COLO668 (cell line): Measurements from ENCODE around the gene PNKP.

ENCODE experiments used
- DNase-seq: peaks from one replicate; lab custom pipeline; 2025; ENCODE audit not compliant: unreplicated experiment; lab: John Stamatoyannopoulos, UW

The PNKP gene

DNA sequence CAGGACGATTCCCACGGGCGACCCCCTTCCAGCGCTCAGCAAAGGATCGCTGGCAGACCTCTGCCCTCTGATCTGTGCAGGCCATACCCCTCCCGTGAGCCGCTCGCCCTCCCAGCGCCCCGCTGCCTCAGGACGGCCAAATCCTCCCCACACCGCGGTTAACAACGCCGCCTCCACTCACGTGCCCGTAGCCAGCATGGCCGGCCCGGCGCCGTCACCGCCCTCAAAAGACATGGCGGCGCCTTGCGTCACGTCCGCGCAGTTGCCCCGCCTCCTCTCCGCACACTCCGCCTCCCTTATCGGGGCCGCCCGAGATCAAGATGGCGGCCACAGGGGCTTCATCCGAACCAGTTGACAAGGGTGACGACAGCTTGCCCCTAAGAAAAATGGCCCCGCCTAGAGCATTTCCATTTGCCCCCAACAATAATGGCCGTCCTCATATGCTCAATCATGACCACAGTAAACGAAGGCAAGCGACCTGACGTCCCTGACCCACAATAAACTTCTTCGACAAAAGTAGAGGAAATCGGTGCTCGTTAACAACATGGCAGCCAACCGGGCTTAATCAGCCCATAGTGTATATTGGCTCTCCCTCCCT is 9.1 kb upstream of the PNKP start:
- DNase-seq, result peak; percentile 97

DNA sequence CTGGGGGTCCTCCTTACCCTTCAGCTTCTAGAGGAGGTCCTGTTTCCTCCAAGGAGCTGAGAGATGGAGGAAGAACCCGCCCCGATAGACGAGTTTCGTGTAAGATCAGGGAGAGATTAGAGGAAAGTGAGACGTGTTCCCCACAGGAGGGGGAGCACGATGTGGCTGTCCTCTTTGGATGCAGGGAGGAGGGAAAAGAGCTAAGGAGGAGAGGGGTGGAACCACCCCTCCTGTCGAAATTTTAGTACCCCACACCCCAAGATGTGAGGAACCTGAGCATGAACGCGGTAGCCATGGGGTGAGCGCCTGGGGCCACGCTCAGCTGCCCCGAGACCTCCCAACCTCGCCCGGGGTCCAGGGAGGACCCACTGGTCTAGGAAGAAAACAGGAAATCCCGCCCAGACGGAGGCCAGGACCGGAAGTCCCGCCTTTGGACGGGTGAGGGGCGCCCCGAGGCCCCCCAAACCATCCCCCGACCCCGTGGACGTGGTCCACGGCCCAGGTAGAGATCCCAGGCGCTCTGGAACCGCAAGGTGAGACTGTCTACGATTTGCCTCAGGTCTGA is 8.6 kb upstream of the PNKP start:
- peak; percentile 35 for DNase-seq

DNA sequence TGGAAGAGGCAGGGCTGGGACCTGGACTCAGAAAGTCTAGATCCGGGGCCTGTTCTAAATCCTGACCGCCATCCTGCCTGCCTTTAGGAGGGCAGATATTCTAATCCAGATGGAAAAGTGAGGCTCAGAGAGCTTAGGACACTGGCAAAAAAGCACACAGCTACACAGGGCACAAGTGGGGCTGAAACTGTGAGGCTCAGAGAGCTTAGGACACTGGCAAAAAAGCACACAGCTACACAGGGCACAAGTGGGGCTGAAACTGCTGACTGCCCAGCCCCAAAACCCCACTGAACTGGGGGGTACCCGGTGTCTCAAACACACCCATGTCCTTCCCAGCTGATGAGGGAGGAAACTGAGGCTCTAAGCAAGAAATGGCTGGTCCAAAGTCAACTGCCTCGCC is 7.8 kb upstream of the PNKP start:
- DNase-seq, result no peak

DNA sequence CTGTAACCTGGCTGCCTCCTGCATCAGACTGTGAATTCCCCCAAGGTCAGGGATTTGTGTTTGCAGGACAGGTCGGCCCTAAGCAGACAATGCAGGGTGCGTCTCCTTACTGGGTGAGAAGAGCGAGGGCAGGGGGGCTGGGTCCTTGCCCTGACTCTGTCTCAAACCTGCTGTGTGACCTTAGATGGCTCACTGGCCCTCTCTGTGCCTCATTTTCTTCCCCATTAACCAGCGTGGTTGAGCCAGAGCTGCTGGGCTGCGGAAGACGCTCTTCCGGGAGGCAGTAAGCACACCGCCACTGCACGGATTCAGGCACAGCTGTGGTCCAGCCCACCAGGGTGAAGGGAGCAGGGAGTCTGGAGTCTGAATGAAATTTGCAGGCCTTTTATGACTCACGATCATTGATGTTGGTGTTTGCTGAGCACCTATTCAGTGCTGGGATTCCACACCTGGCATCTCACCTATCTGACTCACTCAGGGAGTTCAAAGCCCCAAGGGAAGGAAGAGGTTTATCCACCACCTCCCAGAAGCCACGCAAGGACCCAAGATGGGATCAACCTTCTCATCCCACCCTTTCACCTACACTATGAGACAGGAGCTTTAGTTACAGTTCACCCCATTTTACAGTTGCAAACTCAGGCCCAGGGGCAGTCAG is 7.3 kb upstream of the PNKP start:
- DNase-seq, result no peak

DNA sequence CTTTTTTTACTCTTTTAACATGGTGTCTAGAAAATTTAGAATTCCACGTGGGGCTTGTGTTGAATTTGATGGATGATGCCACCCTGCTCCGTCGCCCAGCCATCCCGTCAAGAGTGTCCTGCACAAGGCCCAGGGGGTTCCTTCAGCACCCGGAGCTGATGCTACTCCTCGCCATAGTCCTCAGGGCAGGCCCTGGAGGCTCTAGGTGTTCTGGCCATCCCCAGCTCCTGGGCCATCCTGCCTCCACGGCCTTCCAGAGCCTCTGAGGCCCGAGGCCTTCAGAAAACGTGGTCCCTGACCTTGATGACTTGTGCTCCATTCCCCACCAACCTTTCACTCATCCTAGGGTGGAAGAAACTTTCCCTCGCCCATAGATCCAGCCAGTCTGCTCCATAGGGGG is 6.5 kb upstream of the PNKP start:
- DNase-seq, result no peak

DNA sequence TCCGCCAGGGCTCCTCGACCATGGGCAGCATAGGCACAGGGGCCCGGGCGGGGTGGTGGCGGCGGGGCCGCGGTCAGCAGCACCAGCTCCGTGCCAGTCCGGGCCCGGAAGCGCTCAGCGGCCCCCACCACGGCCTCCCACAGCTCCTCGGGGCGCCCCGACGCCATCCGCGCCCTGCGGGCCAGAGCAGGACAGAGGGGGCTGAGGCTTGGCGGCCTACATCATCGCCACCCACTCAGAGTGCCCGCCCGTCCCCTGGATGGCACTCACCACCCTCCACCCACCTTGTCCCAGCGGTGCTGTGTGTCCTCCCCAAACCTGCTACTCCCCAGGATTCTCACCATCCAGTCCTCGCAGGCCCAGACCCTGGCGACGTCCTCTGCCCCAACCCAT is 5.7 kb upstream of the PNKP start:
- no peak for DNase-seq

DNA sequence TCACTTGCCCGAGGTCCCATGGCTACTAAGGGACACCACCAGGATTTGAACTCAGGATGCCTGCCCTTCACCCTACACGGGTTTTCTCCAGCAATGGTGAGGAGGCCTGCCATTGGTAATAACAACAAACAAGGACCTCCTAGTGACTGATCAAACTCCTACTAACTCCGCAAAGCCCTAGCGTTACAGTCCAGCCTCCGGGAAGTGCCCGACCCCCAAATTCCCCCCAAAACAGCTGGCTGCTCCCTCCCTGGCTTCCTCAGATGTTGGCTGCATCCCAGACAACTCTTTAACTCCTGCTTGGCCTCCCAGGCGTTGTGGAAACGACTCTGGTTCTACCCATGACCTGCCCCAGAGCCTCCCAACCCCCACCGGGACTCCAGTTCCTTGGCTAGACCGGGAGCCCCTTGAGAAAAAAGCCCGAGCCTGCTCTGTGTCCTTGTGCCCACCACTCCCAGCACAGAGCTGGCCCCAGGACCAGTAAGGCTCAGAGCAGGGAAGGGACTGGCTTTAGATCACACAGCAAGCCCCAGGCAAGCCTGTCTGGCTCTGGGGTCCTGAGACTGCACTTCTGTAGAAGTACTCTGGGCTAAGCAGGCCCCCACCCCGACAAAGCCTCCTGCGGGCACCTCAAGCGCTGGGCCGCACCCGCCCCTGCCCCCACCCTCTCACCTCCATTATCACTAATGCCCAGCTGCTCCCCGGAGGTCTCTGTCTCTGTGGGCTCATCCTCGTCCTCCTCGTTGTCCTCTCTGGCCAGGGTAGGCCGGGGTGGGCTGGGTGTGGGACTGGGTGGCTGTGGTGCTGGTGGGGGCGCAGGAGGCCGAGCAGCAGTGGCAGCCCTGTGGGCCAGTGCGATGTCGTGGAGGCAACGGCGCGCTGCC is 5.1 kb upstream of the PNKP start:
- no peak for DNase-seq

DNA sequence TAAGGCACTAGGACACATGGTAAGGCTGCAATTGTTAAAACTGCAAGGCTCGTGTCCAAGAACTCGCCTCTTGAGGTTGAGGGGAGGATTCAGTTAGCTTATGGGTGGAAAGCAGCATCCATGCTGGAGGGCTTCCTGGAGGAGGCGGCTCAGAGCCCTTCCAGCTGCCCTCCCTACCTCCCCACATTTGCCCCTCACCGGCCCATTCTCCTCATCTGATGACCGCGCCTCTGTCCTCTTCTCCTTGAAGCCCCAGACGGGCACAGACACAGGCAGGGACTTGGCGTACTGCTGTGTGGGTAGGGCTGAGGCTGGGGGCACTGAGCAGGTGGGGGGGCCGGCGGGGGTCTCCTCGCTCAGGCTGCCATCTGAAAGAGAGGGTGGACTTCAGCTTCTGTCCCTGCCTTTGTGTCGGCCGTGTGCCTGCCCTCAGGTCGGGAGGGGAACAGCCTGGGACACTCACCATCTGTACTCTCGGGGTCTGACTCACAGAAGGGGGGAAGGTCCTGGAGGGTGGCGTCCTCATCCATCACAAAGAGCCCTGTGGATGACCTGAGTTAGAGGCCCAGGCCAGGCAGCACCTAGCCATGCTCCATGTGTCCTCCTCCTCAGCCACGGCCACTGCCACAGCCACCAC is 4.1 kb upstream of the PNKP start:
- DNase-seq, result no peak

DNA sequence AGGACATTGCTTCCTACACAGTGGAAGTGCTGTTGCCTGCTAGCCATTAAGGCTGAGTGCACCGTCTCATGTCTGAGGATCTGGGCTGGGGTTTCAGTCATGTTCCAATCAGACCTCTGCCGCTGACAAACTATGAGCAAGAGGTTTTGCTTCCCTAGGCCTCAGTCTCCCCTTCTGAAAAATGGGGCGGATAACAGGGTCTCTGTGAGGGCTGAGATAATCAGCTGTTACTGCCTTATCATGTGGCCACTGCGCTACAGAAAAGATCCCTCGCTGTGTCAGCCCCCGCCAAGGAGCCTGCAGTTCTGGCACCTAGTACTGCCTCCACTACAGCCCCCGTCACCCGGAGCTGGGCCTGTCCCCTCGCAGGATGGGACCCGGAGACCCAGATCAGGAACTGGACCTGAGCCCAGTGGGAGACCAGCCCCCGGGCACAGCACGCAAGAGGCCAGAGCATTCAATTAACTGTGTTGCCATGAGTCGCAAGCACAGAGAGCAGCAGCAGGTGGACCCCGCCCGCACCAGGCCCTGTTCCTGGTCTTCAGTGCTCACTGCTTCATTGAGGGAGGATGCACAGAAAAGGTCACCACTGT is 3.0 kb upstream of the PNKP start:
- DNase-seq, result peak; percentile 15

DNA sequence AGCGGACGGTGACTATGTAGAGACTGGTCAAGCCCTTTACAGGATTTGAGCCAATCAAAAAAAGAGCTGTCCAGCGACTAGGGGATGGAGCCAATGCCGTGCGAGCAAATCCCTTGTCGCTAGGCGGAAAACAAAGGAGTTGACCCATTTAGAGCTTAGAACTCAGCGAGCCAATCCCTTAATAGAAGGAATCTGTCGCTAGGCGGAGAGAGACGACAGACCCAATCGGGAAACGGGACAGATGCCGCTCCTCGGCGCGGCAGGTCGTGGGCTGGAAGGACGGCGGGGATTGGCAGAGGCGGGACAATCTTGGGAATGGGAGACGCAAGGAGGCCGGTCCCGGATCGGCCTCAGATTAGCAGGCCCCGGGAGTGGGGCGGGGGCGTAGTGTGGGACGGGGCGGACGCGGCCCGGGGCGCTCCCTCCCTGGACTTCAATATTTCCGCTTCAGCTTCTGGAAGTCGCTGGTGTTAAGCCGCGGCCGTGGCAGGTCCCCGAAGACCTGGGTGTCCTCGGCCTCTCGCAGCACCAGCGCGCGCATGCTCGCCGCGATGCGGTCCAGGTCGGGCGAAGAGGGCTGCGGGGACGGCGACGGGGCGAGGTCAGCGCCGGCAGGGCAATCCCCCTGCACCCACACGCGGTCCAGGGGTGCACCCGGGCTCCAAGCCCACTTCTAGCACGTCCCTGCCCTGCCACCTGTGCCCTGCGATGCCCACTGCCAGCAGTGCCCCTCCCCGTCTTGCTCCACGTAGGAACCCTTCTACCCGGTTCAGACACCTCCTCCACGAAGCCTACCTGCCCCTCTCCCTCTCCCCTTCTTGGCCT is 2.3 kb upstream of the PNKP start:
- peak; percentile 98 for DNase-seq

DNA sequence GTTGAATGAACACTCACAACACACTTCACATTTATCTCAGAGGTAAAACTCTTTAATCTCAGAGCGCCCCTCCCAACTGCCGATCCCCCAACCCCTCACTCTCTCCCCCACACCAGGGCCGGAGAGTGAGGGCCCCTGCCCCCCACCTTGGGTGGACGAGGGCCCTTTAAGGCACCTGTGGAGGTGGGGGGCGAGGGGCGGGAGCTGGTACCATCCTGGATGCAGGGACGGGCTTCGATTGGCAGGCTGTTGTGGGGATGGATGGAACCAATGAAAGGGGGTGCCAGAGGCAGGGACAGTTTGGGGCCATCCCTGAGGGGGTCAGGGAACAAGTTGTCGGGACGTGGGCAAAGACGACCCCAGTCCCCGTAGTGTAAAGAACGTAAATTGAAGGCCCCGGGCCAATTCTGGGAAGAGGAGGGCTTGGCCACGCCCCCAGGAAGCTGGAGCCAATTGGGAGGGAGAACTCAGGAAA is 1.7 kb upstream of the PNKP start:
- DNase-seq, result no peak

DNA sequence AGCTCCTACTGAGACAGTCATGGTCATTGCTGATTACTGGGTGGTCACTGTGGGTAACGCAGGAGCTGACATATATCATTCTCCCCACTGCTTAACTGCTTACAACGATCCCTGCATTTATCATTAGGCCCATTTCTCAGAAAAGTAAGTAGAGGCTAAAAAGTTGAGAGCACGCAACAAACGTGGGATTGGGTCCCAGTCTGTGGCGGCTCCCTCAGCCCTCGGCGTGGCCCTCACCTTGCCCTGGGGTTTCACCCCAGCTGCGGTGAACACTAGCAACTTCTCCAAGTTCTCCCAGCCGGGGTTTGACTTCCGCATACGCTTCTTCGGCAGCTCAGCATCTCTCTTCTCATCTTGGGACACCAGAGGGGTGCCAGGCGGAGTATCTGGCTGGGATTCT is 2.5 kb downstream of the PNKP start:
- no peak for DNase-seq

DNA sequence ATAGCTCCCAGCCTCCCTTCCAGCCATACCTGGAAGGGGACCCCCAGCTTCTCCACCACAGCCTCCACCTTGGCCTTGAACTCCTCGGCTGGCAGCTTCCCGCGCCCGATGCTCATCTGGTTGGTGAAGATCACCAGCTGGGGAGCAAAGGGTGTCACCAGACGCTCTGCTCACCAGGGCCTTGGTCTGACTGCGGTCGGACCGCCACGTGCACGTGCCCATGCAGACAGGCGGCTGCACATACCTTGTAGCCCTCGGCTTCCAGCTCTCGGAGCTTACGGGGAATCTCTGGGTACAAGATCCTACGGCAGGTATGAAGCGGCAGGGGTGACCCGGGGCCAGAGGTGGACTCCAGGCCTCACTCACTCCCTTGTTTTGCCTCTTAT is 3.4 kb downstream of the PNKP start:
- DNase-seq, result no peak

DNA sequence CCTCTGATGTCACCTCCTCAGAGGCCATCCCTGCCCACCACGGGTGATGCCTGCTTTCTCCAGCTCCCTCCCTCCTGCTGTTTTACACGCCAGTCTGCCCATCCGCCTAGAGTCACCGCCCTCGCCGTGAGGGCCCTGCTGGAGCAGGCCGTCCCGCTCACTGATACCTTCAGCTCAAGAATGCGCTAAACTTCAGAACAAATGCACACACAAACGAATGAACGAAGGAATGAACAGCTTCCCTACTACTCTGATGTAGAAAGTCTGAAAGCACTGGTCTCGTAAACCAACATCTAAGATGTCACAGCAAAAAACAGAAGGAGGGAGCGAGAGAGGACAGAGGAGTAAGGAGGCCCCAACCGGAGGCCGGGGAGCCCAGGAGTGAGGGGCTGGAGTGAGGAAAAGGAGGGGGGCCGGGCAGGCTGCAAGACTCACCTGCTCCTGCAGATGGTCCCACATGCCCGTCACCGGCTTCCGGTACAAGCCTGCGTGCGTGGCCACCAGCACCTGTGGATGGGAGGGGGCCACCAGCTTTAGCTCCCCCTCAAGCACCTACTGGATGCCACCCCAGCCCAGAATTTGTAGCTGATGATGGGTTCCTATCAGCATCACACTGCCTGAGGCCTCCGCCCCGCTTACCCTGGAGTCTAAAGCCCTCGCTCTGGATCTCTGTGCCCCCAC is 4.0 kb downstream of the PNKP start:
- DNase-seq, result no peak

DNA sequence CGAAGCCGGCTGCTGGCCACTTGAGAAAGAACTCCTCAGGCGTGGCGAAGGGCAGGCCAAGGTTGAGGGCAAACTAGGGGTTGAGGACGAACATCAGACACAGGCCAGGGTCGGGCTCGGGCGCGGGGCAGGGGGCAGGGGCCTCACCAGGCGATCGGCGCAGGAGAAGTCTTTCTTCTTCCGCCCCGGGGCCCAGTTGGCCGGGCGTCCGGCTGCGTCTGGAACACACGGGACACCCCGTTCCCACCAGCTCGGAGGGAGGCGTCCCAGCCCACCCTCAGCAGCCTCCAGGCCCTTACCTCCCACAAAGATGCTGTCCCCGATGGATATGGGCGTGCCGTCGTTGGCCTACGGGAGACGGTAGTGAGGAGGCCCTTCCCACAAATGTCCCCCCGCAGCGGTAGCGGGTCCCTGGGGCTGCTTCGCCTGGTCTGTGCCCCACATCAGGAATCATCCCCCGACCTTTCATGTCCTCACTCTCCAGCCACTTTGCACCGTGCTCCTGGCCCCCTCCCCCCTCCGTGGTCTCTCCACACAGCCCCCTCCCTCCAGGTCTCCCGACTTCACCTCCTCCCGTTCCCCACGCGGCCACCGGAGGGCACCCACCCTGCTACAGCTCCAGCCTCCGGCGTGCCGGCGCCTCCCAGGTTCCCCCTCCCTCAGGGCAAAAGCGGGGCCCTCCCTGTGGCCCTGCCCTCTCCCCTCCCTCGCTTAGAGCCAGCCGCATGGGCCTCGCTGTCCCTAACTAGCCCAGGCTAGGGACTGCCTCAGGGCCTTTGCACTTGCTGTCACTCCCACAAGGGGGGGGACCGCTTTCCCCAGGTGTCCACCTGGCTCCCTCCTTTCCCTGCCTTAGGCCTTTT is 4.8 kb downstream of the PNKP start:
- peak; percentile 37 for DNase-seq

DNA sequence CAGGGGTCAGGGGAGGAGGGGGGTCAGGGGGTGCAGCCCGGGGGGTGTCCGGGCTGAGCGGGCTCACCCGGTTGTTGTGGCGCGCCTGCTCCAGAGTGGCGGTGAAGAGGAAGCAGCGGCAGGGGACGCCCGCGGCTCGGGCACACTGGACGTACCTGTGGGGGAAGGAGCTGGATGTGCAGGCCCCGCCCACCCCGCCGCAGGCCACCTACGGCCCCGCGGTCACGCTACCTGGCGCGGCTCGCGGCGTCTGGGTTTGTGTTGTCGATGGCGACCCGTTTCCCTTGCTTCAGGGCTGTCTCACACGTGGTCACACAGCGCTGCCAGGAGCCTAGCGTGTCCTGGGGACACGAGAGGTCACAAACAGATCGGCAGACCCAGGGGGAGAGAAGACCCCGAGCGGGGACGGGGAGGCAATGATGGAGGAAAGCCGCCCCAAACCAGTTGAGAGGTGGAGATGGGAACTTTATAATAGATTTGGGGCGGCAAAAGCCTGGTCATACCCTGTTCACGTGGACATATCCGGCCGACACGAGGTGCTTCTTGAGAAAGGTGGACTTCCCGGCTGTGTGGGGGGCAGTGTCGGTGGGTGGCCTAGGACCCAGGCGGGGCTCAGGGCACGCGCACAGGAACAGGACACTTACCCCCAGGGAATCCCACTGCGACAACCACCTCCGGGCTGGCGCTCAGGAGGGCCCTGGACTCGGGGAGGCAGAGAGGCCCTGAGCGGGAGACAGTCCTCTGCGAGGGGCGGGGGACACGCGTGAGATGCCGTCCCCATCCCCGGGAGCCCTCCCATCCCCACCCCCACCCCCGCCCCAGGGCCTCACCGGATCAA is 5.6 kb downstream of the PNKP start:
- DNase-seq, result no peak

DNA sequence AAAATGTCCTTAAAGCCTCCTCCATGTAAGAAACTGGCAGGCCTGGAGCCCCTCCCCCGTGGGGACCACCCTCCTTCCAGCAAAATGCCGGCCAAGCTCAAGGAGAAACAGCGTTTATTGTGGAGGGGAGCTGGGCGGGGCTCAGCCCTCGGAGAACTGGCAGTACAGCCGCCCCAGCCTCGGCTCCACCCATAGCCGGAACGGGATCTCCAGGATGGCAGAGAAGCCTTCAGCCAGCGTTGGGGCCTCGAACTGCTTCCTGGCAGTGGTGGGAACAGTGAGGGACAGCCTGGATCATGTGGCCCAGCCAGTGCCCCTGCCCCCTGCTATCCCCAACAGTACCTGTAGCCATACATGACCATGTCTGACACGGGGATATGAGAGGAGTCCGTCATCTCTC is 6.3 kb downstream of the PNKP start:
- no peak for DNase-seq
